GM21423 (cell line): ENCODE results near the gene IL36RN.

Source experiments
- ATAC-seq: cut with Tn5 transposase; IDR thresholded peaks from one replicate; pipeline ENCODE4 v1.9.1; 2021; ENCODE audit warnings: mild to moderate bottlenecking, moderate library complexity; ENCODE audit not compliant: unreplicated experiment

IL36RN gene

GRCh38 chr2:113046465-113046864 is 12.5 kb upstream of the IL36RN start:
- ATAC-seq = no peak

DNA sequence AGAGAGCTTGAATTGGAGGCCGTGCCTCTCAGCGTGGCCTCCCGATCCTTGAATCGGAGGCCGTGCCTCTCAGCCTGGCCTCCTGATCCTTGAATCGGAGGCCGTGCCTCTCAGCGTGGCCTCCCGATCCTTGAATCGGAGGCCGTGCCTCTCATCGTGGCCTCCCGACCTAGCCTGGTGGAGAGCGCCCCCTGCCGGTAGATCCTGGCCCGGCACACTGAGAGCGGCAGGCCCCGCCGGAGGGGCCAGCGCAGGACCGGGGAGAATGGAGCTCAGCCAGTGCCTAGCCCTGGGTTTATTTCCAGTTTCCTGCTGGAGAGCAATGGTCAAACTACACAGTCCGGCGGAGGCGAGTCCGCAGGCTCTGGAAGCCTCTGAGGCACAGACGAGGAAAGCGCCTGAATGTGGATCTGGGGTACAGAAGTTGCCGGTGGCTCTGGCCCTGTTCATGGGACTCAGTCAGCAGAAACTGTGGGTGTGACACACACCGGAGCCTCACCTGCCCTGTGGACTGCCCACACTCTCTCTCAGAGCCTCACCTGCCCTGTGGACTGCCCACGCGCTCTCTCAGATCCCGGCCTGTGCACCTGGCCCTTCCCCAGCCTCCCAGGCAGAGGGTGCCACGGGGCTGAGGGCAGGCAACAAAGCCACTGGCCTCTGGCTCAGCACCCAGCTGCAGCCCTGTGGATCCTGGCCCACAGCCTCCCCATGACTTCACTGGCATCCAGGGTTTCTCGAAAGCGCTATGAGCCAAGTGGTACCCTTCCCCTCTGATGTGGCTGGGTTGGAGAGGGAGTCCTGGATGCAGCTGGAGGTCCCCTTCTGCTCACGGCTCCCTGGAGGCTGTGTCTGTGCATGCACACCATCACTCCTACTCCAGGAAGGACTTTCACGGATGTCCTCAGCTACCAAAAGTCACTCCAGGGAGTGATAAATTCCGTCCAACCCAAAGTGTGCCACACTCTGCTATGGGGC is 7.8 kb upstream of the IL36RN start:
- no peak for ATAC-seq

DNA sequence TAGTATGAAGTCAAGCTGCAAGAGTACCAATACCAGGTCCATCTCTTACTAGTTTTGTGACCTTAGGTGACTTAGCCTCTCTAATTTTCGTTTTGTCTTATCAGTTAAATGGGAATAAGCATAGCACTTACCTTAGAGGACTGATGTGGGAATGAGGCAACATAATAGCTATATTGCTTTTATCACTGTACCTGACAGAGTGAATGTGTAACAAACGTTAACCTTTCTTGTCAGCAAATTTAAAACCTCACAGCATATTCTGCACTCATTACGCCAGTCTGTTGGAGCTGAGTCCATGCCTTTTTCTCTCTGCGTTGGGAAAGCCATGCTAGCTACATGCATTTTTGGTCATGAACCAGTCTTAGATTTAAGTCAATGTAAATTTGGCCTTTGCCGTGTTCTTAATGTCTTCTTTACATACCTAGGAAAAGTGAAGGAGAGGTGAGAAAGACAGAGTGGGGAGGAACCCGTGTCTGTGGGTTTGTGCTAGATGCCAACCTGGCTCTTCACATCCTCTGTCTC is 6.5 kb upstream of the IL36RN start, which contains the start of gene IL36B:
TSS of gene IL36B (minus strand) at position 472 of the 522 bp plus-strand sequence.
- ATAC-seq = no peak

- no peak for ATAC-seq
Observed at GRCh38 chr2:113053666-113054065, 5.3 kb upstream of the IL36RN start.

DNA sequence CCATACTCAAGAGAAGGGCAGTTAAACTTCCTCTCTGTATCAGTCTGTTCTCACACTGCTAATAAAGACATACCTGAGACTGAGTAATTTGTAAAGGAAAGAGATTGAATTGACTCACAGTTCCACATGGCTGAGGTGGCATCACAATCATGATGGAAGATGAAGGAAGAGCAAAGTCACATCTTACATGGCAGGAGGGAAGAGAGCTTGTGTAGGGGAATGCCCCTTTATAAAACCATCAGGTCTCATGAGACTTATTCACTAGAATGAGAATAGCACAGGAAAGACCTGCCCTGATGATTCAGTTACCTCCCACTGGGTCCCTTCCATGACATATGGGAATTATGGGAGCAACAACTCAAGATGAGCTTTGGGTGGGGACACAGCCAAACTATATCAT is 4.9 kb upstream of the IL36RN start:
- ATAC-seq = no peak

DNA sequence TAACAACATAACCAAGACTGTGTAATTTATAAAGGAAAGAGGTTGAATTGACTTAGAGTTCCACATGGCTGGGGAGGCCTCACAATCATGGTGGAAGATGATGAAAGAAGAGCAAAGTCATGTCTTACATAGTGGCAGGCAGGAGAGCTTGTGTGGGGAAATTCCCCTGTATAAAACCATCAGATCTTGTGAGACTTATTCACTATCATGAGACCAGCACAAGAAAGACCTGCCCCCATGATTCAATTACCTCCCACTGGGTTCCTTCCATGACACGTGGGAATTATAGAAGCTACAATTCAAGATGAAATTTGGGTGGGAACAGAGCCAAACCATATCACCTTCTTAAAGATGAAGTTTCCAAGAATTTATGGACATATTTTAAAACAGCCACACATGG is 2.5 kb upstream of the IL36RN start:
- ATAC-seq = no peak

DNA sequence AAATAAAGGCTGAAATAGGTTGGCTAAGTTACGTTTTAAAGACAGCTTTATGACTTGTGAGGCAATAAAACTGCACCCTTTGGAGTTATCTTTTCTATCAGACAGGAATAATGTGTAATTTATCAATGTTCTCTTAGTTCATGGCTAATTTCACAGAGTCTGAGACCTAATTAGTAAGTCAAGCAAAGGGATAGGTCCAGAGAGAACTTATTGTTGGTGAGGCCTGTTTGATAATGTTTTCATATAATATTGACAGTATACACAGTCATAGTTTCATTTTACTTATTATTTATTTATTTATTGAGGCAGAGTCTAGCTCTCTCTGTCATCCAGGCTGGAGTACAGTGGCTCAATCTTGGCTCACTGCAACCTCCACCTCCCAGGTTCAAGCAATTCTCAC is 1.9 kb upstream of the IL36RN start:
- ATAC-seq = no peak

- ATAC-seq = no peak
Observed at GRCh38 chr2:113058411-113058994, 495 bp upstream of the IL36RN start.

- ATAC-seq = no peak
Observed at GRCh38 chr2:113060396-113060795, 1.4 kb downstream of the IL36RN start.

DNA sequence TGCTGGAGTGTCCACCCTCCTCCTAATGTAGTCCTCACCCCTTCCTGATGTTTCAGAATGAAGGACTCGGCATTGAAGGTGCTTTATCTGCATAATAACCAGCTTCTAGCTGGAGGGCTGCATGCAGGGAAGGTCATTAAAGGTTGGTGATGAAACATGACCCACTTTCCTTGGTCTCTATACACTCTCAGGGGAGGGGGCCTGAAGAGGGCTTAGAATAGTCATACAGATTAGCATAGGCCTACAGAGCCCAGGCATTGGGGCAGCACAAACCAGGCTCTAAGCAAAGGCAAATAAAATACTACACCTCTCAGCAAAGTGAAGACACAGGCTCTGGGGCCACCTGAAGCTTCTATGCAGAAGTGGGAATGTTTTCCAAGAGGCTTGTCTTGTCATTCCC is 1.8 kb downstream of the IL36RN start:
- no peak for ATAC-seq

GRCh38 chr2:113061241-113061640 is 2.2 kb downstream of the IL36RN start:
- no peak for ATAC-seq

- no peak for ATAC-seq
Observed at GRCh38 chr2:113061896-113062770, 3.1 kb downstream of the IL36RN start.

DNA sequence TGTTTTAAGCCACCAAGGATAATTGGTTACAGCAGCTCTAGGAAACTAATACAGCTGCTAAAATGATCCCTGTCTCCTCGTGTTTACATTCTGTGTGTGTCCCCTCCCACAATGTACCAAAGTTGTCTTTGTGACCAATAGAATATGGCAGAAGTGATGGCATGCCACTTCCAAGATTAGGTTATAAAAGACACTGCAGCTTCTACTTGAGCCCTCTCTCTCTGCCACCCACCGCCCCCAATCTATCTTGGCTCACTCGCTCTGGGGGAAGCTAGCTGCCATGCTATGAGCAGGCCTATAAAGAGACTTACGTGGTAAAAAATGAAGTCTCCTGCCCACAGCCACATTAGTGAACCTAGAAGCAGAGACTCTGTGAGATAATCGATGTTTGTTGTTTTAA is 5.3 kb downstream of the IL36RN start:
- no peak for ATAC-seq

GRCh38 chr2:113064898-113065297 is 5.9 kb downstream of the IL36RN start:
- ATAC-seq = no peak

DNA sequence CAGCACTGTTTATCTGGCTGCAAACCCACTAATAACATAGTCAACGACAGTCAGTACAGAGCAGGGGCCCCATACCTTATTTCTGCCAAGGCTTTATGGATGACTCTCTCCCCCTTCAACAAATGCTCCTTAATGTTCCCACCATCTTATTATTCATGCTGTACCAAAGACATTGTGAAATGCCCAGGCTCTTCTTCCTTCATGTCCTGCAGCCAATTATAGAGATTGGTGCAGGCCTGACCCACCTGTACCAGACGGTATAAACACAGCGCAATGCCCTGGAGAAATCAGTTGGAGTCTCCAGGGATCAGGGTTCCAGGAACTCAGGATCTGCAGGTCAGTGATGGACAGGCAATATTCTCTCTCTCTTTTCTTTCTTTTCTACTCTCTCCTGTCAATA is 8.7 kb downstream of the IL36RN start, which contains the start of gene IL1F10:
TSS of gene IL1F10 (plus strand) at position 290 of the 400 bp plus-strand sequence. CDS start 4,769 bp downstream, outside the sequence.
- no peak for ATAC-seq

- ATAC-seq = no peak
Observed at GRCh38 chr2:113068249-113068648, 9.3 kb downstream of the IL36RN start.

DNA sequence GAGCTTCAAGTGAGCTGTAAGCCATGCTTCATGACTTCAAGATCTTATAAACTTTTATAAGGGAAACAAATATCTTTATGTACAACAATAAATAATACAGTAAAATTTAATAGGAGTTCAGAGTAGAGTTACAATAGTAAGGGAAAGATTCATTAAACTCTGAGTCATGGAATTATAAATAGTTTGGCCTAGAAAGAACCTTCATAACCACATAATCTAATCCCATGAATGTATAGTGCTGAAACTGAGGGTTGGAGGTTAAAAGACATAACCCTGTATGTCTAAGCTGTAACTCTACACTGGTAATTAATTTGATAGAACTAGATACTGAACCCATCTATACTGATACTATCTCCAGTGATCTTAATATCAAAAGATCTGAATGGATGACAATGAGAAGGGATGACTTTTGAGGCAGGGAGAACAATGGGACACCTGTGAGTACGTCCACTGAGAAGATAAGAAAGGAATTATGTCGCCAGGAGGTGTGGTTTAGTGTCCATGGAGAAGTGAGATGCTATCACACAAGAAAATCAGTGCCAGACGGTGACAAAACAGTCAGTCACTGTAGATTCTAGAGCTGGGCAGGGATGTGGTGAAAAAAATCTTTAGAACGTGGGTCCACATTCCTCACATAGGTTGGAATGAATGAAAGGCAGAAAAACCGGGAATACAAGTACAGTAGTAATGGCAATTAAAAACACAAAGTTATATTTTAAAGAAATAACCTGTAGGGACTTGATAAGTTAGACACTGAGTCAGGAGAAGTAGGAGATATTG is 9.9 kb downstream of the IL36RN start:
- ATAC-seq = no peak

- no peak for ATAC-seq
Observed at GRCh38 chr2:113069676-113070605, 10.9 kb downstream of the IL36RN start.

- ATAC-seq = no peak
Observed at GRCh38 chr2:113070606-113070975, 11.6 kb downstream of the IL36RN start.
